Measurements from ENCODE around the gene IP6K1. TPM values are rescaled to one million over a fixed set of nuclear protein-coding genes. Genes with fewer than 3 reads are reported as not detected.

The IP6K1 gene
- total RNA-seq, 1 donor from 2014 or later, result 46.4 TPM

DNA sequence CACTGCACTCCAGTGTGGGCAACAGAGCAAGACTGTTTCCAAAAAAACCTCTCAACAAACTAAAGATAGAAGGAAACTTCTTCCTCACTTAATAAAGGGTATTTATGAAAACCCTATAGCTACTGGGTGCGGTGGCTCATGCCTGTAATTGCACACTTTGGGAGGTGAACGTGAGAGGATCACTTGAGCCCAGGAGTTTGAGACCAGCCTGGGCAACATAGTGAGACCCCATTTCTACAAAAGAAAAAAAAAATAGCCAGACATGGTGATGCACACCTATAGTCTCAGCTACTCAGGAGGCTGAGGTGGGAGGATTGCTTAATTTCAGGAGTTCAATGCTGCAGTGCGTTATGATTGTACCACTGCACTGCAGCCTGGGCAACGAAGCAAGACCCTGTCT, 22.4 kb downstream of the IP6K1 start:
- Mint-ChIP-seq H3K27ac (no peak overlapping the region), H3K4me1 (peaks cover 5% of the 10 kb centered on the region), H3K36me3 (peaks cover 15% of the 10 kb centered on the region), H3K9me3 (peaks cover 5% of the 10 kb centered on the region), H3K4me3 (no peak overlapping the region), H3K27me3 (ENCODE audit: low read depth) (no peaks in the 10 kb centered on the region)
- TF ChIP-seq, protein P1, sequence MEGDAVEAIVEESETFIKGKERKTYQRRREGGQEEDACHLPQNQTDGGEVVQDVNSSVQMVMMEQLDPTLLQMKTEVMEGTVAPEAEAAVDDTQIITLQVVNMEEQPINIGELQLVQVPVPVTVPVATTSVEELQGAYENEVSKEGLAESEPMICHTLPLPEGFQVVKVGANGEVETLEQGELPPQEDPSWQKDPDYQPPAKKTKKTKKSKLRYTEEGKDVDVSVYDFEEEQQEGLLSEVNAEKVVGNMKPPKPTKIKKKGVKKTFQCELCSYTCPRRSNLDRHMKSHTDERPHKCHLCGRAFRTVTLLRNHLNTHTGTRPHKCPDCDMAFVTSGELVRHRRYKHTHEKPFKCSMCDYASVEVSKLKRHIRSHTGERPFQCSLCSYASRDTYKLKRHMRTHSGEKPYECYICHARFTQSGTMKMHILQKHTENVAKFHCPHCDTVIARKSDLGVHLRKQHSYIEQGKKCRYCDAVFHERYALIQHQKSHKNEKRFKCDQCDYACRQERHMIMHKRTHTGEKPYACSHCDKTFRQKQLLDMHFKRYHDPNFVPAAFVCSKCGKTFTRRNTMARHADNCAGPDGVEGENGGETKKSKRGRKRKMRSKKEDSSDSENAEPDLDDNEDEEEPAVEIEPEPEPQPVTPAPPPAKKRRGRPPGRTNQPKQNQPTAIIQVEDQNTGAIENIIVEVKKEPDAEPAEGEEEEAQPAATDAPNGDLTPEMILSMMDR (IDR thresholded peaks at IDR 0.05; ENCODE audit: unreplicated experiment), result no peak
- DNase-seq (ENCODE audit: low spot score in 2 of 2, unreplicated experiment in 2 of 2), result no peak

DNA sequence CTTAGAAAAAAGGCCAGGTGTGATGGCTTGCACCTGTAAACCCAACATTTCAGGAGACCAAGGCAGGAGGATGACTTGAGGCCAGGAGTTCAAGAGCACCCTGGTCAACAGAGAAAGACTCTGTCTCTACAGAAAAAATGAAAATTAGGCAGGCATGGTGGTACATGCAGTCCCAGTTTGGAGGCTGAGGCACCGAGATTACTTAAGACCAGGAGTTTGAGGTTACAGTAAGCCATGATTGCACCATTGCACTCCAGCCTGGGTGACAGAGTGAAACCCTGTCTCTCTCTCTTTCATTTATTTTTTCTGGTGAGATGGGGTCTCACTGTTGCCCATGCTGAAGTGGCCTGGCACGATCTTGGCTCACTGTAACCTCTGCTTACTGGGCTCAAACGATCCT, 24.7 kb downstream of the IP6K1 start:
- DNase-seq (ENCODE audit: low spot score in 2 of 2, unreplicated experiment in 2 of 2), result no peak
- peaks cover 5% of the 10 kb centered on the region for H3K9me3 Mint-ChIP-seq
- H3K27me3 Mint-ChIP-seq (ENCODE audit: low read depth), result no peaks in the 10 kb centered on the region
- peaks cover 5% of the 10 kb centered on the region for H3K4me1 Mint-ChIP-seq
- H3K36me3 Mint-ChIP-seq, result peaks cover 11% of the 10 kb centered on the region
- H3K4me3 Mint-ChIP-seq, result no peak overlapping the region
- TF ChIP-seq, protein P1 (IDR thresholded peaks at IDR 0.05; ENCODE audit: unreplicated experiment), result no peak
- no peak overlapping the region for H3K27ac Mint-ChIP-seq

DNA sequence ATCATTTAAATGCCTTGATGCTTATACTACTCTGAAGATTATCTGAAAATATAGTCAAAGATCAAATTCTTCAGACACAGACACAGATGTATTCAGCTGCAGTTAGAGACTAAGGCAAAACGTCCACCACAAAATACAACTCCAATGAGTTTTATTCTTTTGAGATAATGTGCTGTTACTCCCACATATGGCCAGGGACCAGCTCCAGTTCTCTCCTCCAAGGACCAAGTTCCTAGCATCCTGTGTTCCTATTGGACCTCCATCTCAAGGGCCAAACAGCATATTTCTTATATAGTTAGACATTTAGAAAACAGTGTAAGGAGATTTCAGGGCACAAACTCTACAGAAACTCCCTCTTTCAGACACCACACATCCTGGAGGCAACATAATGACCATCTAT, 27.1 kb downstream of the IP6K1 start:
- no peaks in the 10 kb centered on the region for H3K9me3 Mint-ChIP-seq

DNA sequence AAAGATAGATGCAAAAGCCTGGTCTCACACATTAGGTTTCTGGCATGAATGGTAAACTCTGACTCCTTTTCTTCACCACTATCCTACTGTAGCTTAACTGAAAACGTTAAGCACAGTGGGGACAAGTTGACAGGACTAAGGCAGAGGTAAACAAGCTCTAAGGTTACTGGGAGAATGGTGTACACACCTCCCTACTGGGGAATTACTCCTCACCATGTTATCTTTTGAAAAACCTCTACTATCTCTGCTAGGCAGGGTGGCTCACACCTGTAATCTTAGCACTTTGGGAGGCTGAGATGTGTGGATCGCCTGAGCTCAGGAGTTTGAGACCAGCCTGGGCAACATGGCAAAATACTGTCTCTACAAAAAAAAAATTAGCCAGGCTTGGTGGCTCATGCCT, 29.1 kb downstream of the IP6K1 start:
- H3K9me3 Mint-ChIP-seq, result no peaks in the 10 kb centered on the region
- DNase-seq (ENCODE audit: low spot score in 2 of 2, unreplicated experiment in 2 of 2), result no peak

More for the DNA sequence above, 27.1 kb downstream of the IP6K1 start:
- Mint-ChIP-seq H3K36me3 (peaks cover 3% of the 10 kb centered on the region), H3K4me1 (peaks cover 11% of the 10 kb centered on the region), H3K27ac (peak overlapping the region; percentile 49), H3K27me3 (ENCODE audit: low read depth) (no peaks in the 10 kb centered on the region), H3K4me3 (no peak overlapping the region)
- TF ChIP-seq, protein P1 (IDR thresholded peaks at IDR 0.05; ENCODE audit: unreplicated experiment), result no peak
- no peak for DNase-seq (ENCODE audit: low spot score in 2 of 2, unreplicated experiment in 2 of 2)

DNA sequence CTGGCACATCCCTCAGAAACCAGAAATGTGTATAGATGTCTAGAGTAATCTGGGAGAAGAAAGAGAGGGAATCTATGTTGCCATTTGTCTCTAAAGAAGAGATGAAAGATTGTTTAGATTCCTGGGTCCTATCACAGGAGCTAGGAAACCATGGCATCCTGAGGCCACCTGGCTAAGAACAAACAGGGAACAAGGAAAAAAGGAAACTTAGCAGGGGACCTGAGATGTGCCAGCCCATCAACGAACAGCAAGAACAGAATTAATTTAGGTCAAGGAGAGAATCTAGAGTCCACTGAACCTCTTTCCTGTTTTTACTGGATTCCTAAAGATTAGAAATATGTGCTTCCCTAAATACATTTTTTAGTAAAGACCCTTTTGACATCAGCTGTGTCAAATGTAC, 30.3 kb downstream of the IP6K1 start:
- DNase-seq (ENCODE audit: low spot score in 2 of 2, unreplicated experiment in 2 of 2), result no peak
- Mint-ChIP-seq H3K9me3 (no peaks in the 10 kb centered on the region), H3K4me1 (peaks cover 19% of the 10 kb centered on the region), H3K36me3 (peaks cover 4% of the 10 kb centered on the region), H3K4me3 (no peak overlapping the region), H3K27ac (peak overlapping the region; percentile 52), H3K27me3 (ENCODE audit: low read depth) (no peaks in the 10 kb centered on the region)
- TF ChIP-seq, protein P1 (IDR thresholded peaks at IDR 0.05; ENCODE audit: unreplicated experiment), result no peak

More for the DNA sequence above, 29.1 kb downstream of the IP6K1 start:
- no peak overlapping the region for H3K27ac Mint-ChIP-seq
- peaks cover 19% of the 10 kb centered on the region for H3K4me1 Mint-ChIP-seq
- H3K36me3 Mint-ChIP-seq, result peaks cover 4% of the 10 kb centered on the region
- H3K4me3 Mint-ChIP-seq, result no peak overlapping the region
- TF ChIP-seq, protein P1 (IDR thresholded peaks at IDR 0.05; ENCODE audit: unreplicated experiment), result no peak
- H3K27me3 Mint-ChIP-seq (ENCODE audit: low read depth), result no peaks in the 10 kb centered on the region

DNA sequence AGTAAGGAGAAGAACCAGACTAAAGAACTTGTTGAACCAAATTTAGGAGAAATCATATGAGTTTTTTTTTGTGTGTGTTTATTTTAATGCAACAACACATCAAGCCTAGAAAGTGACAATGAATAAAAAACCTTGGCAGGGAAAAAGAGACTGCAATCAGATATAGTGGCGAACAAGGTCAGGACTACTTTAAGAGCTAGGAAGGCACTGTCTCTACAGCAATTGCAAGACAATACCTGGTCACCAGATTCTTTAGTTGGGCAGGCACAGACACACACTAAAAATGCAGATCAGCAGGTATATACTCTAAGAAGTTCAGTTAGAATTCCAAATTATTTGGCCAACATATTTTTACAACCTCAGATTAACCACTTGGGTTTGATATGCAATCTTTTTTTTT, 31.8 kb downstream of the IP6K1 start:
- Mint-ChIP-seq H3K36me3 (peaks cover 8% of the 10 kb centered on the region), H3K27me3 (ENCODE audit: low read depth) (no peaks in the 10 kb centered on the region), H3K4me1 (peaks cover 18% of the 10 kb centered on the region), H3K9me3 (no peaks in the 10 kb centered on the region), H3K4me3 (no peak overlapping the region), H3K27ac (no peak overlapping the region)
- TF ChIP-seq, protein P1 (IDR thresholded peaks at IDR 0.05; ENCODE audit: unreplicated experiment), result no peak
- DNase-seq (ENCODE audit: low spot score in 2 of 2, unreplicated experiment in 2 of 2), result no peak

All from mesothelial cell of epicardium (in vitro differentiated cells).